ENCODE results near the gene WWOX. TPM values are rescaled to one million over a fixed set of nuclear protein-coding genes. Genes with fewer than 3 reads are reported as not detected.

The WWOX gene
- total RNA-seq, 1 experiment from 2014 or later, result 79.9 TPM

DNA sequence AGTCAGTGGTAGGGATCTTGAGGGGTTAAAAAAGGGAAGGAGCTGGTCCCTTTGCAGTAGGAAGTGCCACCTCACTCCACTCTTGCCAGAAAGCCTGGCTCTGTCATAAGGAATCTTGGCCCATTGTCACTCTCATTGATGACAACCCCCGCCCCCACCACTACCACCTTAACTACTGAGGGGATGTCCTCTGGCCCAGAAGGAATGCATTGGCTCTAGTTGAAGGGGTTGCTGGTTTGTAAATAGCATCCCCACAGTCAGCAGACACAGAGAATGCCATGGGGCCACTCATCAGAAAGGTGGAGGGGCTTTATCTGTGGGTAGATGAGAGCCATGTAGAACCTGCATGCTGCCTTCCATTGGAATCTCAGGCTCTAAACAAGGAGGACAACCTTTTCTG lies 316.2 kb downstream of the WWOX start:
- no peaks in the 10 kb centered on the region for H3K27me3 ChIP-seq (replicated peaks; ENCODE audit: insufficient read depth, low read depth, low read length, poor library complexity)
- intact Hi-C loops (cut with micrococcal nuclease; ENCODE audit: unreplicated experiment), result no loop called here
- ChIA-PET CTCF (no interaction called here), POLR2A (ENCODE audit: low non-redundant PET) (no interaction called here)
- H3K4me1 ChIP-seq (ENCODE audit: insufficient read depth, low read length, poor library complexity, severe bottlenecking), result no peaks in the 10 kb centered on the region
- TF ChIP-seq, protein P1, sequence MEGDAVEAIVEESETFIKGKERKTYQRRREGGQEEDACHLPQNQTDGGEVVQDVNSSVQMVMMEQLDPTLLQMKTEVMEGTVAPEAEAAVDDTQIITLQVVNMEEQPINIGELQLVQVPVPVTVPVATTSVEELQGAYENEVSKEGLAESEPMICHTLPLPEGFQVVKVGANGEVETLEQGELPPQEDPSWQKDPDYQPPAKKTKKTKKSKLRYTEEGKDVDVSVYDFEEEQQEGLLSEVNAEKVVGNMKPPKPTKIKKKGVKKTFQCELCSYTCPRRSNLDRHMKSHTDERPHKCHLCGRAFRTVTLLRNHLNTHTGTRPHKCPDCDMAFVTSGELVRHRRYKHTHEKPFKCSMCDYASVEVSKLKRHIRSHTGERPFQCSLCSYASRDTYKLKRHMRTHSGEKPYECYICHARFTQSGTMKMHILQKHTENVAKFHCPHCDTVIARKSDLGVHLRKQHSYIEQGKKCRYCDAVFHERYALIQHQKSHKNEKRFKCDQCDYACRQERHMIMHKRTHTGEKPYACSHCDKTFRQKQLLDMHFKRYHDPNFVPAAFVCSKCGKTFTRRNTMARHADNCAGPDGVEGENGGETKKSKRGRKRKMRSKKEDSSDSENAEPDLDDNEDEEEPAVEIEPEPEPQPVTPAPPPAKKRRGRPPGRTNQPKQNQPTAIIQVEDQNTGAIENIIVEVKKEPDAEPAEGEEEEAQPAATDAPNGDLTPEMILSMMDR (conservative IDR thresholded peaks at IDR 0.05; ENCODE audit: low read depth, low read length), result no peak
- TF ChIP-seq EZH2 (IDR thresholded peaks at IDR 0.05; ENCODE audit: borderline replicate concordance, low read depth, low read length, poor library complexity, severe bottlenecking), result no peak
- H3K9me3 ChIP-seq (ENCODE audit: low read depth, low read length, poor library complexity, severe bottlenecking), result peaks cover 12% of the 10 kb centered on the region
- H3K27ac ChIP-seq (ENCODE audit: low read depth, low read length, poor library complexity, severe bottlenecking), result no peak overlapping the region
- DNase-seq (ENCODE audit: low spot score), result no peak
- H3K36me3 ChIP-seq (ENCODE audit: insufficient read depth, low read length, poor library complexity, severe bottlenecking), result no peaks in the 10 kb centered on the region
- BruUV-seq (replicated peaks), result no TSS peak
- H3K4me3 ChIP-seq (ENCODE audit: low read depth, low read length, poor library complexity, severe bottlenecking), result no peak overlapping the region

DNA sequence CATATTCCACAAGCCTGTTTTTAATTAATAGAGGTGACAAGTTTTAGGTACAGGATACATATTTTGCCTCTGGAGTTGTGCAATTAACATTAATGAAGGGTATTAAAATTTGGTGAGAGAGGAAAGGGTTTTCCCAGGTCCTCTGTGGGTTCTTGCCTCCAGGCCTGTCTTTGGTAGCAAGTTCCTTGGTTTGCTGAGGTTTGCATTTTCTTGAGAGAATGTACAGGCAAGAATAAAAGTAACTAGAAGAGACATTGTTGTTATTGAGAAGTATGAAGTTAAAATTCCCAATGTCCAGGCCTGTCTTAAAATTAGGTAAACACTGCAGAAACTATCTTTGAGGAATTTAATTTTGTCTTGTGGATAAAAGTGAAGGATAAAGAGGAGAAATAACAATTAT lies 316.9 kb downstream of the WWOX start:
- ChIA-PET POLR2A (ENCODE audit: low non-redundant PET) (no interaction called here), CTCF (no interaction called here)
- H3K4me3 ChIP-seq (ENCODE audit: low read depth, low read length, poor library complexity, severe bottlenecking), result no peak overlapping the region
- H3K27ac ChIP-seq (ENCODE audit: low read depth, low read length, poor library complexity, severe bottlenecking), result no peak overlapping the region
- intact Hi-C loops (cut with micrococcal nuclease; ENCODE audit: unreplicated experiment), result no loop called here
- DNase-seq (ENCODE audit: low spot score), result no peak
- peaks cover 11% of the 10 kb centered on the region for H3K9me3 ChIP-seq (ENCODE audit: low read depth, low read length, poor library complexity, severe bottlenecking)
- H3K36me3 ChIP-seq (ENCODE audit: insufficient read depth, low read length, poor library complexity, severe bottlenecking), result no peaks in the 10 kb centered on the region
- no peaks in the 10 kb centered on the region for H3K27me3 ChIP-seq (replicated peaks; ENCODE audit: insufficient read depth, low read depth, low read length, poor library complexity)
- no TSS peak for BruUV-seq (replicated peaks)
- no peaks in the 10 kb centered on the region for H3K4me1 ChIP-seq (ENCODE audit: insufficient read depth, low read length, poor library complexity, severe bottlenecking)
- no peak for TF ChIP-seq EZH2 (IDR thresholded peaks at IDR 0.05; ENCODE audit: borderline replicate concordance, low read depth, low read length, poor library complexity, severe bottlenecking)
- TF ChIP-seq, protein P1 (conservative IDR thresholded peaks at IDR 0.05; ENCODE audit: low read depth, low read length), result no peak

DNA sequence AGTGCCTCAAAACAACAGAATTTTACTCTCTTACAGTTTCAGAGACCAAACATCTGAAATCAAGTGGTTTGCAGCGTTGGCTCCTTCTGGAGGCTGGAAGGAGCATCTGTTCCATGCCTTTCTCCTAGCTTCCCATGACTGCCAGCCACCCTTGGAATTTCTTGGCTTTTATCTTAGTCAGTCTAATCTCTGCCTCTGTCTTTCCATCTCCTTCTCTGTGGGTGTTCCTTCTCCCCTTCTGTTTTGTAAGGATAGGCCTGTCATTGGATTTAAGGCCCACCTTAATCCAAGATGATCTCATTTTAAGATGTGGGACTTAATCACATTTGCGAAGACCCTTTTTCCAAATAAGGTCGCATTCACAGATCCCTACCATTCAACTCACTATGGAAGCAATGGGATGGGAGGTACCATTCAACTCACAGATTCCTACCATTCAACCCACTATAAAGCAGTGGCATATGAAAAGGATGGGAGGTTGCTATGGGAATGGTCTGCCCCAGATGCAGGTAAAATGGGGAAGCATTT lies 321.8 kb downstream of the WWOX start:
- ChIA-PET POLR2A (ENCODE audit: low non-redundant PET) (no interaction called here), CTCF (no interaction called here)
- no peak for TF ChIP-seq EZH2 (IDR thresholded peaks at IDR 0.05; ENCODE audit: borderline replicate concordance, low read depth, low read length, poor library complexity, severe bottlenecking)
- TF ChIP-seq, protein P1 (conservative IDR thresholded peaks at IDR 0.05; ENCODE audit: low read depth, low read length), result no peak
- no peak for DNase-seq (ENCODE audit: low spot score)
- Histone ChIP-seq H3K4me1 (ENCODE audit: insufficient read depth, low read length, poor library complexity, severe bottlenecking) (no peaks in the 10 kb centered on the region), H3K27ac (ENCODE audit: low read depth, low read length, poor library complexity, severe bottlenecking) (no peak overlapping the region), H3K36me3 (ENCODE audit: insufficient read depth, low read length, poor library complexity, severe bottlenecking) (no peaks in the 10 kb centered on the region), H3K4me3 (ENCODE audit: low read depth, low read length, poor library complexity, severe bottlenecking) (no peak overlapping the region), H3K9me3 (ENCODE audit: low read depth, low read length, poor library complexity, severe bottlenecking) (peaks cover 5% of the 10 kb centered on the region), H3K27me3 (replicated peaks; ENCODE audit: insufficient read depth, low read depth, low read length, poor library complexity) (no peaks in the 10 kb centered on the region)
- intact Hi-C loops (cut with micrococcal nuclease; ENCODE audit: unreplicated experiment), result no loop called here
- no TSS peak for BruUV-seq (replicated peaks)

Data from A673 (cell line).